GM18502 (cell line): Measurements from ENCODE around the gene PADI3.

Experiments
- ATAC-seq: cut with Tn5 transposase; IDR thresholded peaks from one replicate; pipeline ENCODE4 v1.9.1; 2021; ENCODE audit warnings: mild to moderate bottlenecking; ENCODE audit not compliant: unreplicated experiment, poor library complexity

PADI3 gene

GRCh38 chr1:17264470-17264869 is 15.6 kb downstream of the PADI3 start:
- ATAC-seq = no peak

- no peak for ATAC-seq
These were observed 16.3 kb downstream of the PADI3 start for GRCh38 chr1:17265162-17265561.

GRCh38 chr1:17265950-17266349 is 17.1 kb downstream of the PADI3 start:
- no peak for ATAC-seq

GRCh38 chr1:17270891-17271765 is 22.2 kb downstream of the PADI3 start:
- ATAC-seq = no peak

- no peak for ATAC-seq
These were observed 23.2 kb downstream of the PADI3 start for GRCh38 chr1:17272066-17272465.

GRCh38 chr1:17272646-17273045 is 23.7 kb downstream of the PADI3 start:
- no peak for ATAC-seq

GRCh38 chr1:17273096-17273495 is 24.2 kb downstream of the PADI3 start:
- ATAC-seq = no peak

GRCh38 chr1:17274186-17275170 is 25.6 kb downstream of the PADI3 start:
- ATAC-seq = no peak

GRCh38 chr1:17276568-17276967 is 27.7 kb downstream of the PADI3 start:
- no peak for ATAC-seq

GRCh38 chr1:17277511-17278159 is 28.7 kb downstream of the PADI3 start:
- ATAC-seq = no peak

- no peak for ATAC-seq
These were observed 30.3 kb downstream of the PADI3 start for GRCh38 chr1:17278996-17279830.

GRCh38 chr1:17280436-17280835 is 31.5 kb downstream of the PADI3 start:
- ATAC-seq = no peak

GRCh38 chr1:17280894-17281293 is 32.0 kb downstream of the PADI3 start:
- ATAC-seq = no peak

- no peak for ATAC-seq
These were observed 32.9 kb downstream of the PADI3 start for GRCh38 chr1:17281775-17282181.

GRCh38 chr1:17282836-17283235 is 33.9 kb downstream of the PADI3 start:
- ATAC-seq = no peak

GRCh38 chr1:17286646-17287045 is 37.7 kb downstream of the PADI3 start:
- no peak for ATAC-seq

GRCh38 chr1:17287130-17287776 is 38.4 kb downstream of the PADI3 start:
- ATAC-seq = no peak

GRCh38 chr1:17289721-17290120 is 40.8 kb downstream of the PADI3 start:
- no peak for ATAC-seq

GRCh38 chr1:17290553-17290952 is 41.7 kb downstream of the PADI3 start:
- ATAC-seq = no peak
